Subcutaneous adipose tissue (tissue), 4 donors: Measurements from ENCODE around the gene GPC5. TPM values are rescaled to one million over a fixed set of nuclear protein-coding genes. Genes with fewer than 3 reads are reported as not detected.

Source experiments
- small RNA-seq: library from RNA; depleted of rRNA; stranded (forward); fragments of <200 nt; gene quantifications from one replicate; pipeline ENCODE3, GENCODE V24; 2016
- total RNA-seq, 4 donors: library from RNA; depleted of rRNA; stranded (reverse); fragments of >200 nt; gene quantifications; one replicate each; pipeline ENCODE4 v1.1.0, GENCODE V29; 2016
- TF ChIP-seq, protein P1 (sequence below): fragments of 450-650 bp; IDR thresholded peaks from one replicate; pipeline ENCODE4 v1.5.1; 2016; ENCODE audit warnings: low read depth, mild to moderate bottlenecking, control low read depth, antibody characterized with exemption, moderate library complexity

The GPC5 gene
- total RNA-seq, 4 donors from 2014 or later: 0.16 to 0.44 TPM; not detected in 2

DNA sequence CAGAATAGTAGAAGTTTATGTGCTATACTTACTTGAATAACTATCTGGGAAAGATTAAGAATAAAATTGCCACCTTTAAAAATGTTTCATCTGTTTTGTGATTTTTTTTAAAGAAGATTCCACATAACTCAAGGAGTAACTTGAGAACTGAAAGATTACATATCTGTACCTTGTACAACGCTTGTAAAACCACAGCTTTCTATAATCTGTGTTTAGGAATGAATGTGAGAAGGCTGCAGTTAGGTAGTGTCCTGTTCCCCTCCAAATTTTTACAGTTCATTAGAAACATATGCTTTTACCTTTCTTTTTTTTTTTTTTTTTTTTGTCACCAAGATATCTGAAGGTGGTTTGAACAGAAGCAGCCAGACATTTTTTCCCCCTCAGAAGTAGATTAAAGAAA is 1515.4 kb downstream of the GPC5 start:
- TF ChIP-seq, protein P1, sequence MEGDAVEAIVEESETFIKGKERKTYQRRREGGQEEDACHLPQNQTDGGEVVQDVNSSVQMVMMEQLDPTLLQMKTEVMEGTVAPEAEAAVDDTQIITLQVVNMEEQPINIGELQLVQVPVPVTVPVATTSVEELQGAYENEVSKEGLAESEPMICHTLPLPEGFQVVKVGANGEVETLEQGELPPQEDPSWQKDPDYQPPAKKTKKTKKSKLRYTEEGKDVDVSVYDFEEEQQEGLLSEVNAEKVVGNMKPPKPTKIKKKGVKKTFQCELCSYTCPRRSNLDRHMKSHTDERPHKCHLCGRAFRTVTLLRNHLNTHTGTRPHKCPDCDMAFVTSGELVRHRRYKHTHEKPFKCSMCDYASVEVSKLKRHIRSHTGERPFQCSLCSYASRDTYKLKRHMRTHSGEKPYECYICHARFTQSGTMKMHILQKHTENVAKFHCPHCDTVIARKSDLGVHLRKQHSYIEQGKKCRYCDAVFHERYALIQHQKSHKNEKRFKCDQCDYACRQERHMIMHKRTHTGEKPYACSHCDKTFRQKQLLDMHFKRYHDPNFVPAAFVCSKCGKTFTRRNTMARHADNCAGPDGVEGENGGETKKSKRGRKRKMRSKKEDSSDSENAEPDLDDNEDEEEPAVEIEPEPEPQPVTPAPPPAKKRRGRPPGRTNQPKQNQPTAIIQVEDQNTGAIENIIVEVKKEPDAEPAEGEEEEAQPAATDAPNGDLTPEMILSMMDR: no peak

Small RNA genes within 50 kb of the gene (small RNA-seq; reads per million reads assigned to genes)
- gene AL356737.1 (not detected), gene FABP5P4 (not detected), gene MIR548AS (not detected), gene RNU4ATAC3P (not detected)

Other genes with a start within 250 kb of the GPC5 start
- gene MIR17HG, start 50.9 kb upstream of the GPC5 start, total RNA-seq: 1 to 10 TPM; 3.0 to 4.8 (median 3.8) TPM